Adrenal gland (tissue), 5 donors: ENCODE data around the gene ILK.

Experiments
- CTCF ChIP-seq, 6 experiments: fragments of 450-650 bp in 4 of 6; fragments of 200-600 bp in 2 of 6; sonication (generic) in 1 of 6; IDR thresholded peaks; 1 replicate in 5 of 6; 2 replicates in 1 of 6; pipeline versions ENCODE4 v1.5.1 to v1.8.0; 2016 to 2021; ENCODE audit warnings: antibody characterized with exemption in 6 of 6, mild to moderate bottlenecking in 2 of 6, moderate library complexity in 1 of 6
- POLR2A ChIP-seq, 2 donors: fragments of 450-650 bp; IDR thresholded peaks; one replicate each; pipeline ENCODE4 v1.6.1; 2017; ENCODE audit warnings: antibody characterized with exemption in 2 of 2, mild to moderate bottlenecking in 2 of 2, moderate library complexity in 1 of 2
- donor health status: DM: no; HTN: no; CAD: no.

- TF ChIP-seq CTCF (IDR thresholded peaks at IDR 0.05) (no peak), POLR2A (IDR thresholded peaks at IDR 0.05) (no peak)
Observed at GRCh38 chr11:6594142-6594768, 9.3 kb upstream of the ILK start.
